Bronchial epithelial cell (primary cell): ENCODE data around the gene C9orf78. TPM values are rescaled to one million over a fixed set of nuclear protein-coding genes. Genes with fewer than 3 reads are reported as not detected.
A peak's percentile ranks its signal among the peaks of the same experiment; 100 is the strongest.

Experiments
- DNase-seq: peaks from one replicate; pipeline ENCODE4 v3.0.0-alpha.2; 2010; ENCODE audit warnings: low read depth
- FAIRE-seq: peaks from 2 replicates; lab custom pipeline; 2011; peaks lifted over from hg19 to GRCh38; lab: Jason Lieb, UNC
- H3K27me3 ChIP-seq: 2 replicates; pipeline ENCODE4 v1.5.1; 2011; ENCODE audit warnings: low read length; ENCODE audit not compliant: control insufficient read depth, insufficient read depth
- H3K36me3 ChIP-seq: 2 replicates; pipeline ENCODE4 v1.5.1; 2011; ENCODE audit warnings: low read length; ENCODE audit not compliant: control insufficient read depth, insufficient read depth
- H3K4me3 ChIP-seq: 2 replicates; pipeline ENCODE4 v1.5.1; 2011; ENCODE audit warnings: mild to moderate bottlenecking, low read depth, low read length, control low read depth
- CTCF ChIP-seq: IDR thresholded peaks from 2 replicates; pipeline ENCODE4 v1.5.1; 2011; ENCODE audit warnings: mild to moderate bottlenecking, moderate library complexity, low read length, control low read depth, inconsistent platforms; ENCODE audit not compliant: insufficient read depth, severe bottlenecking
- total RNA-seq: library from RNA; depleted of rRNA; stranded (reverse); fragments of >200 nt; gene quantifications from 2 replicates; pipeline ENCODE4 v1.2.1, GENCODE V29; 2014

The C9orf78 gene
- total RNA-seq = 55.8 and 65.8 TPM in 2 replicates

- Histone ChIP-seq H3K27me3 (no peaks in the 10 kb centered on the region), H3K4me3 (peak within 1 kb of the TSS; percentile 93), H3K36me3 (peaks cover 13% of the 10 kb centered on the region)
- no peak for TF ChIP-seq CTCF
- FAIRE-seq = no peak
- DNase-seq = peak; percentile 84
Measured at GRCh38 chr9:129835128-129835859, at the start of gene C9orf78, which contains the start of gene USP20. TSS of gene C9orf78 (minus strand) at chr9:129835275. CDS start at chr9:129835221, 54 bp downstream. TSS of gene USP20 (plus strand) at chr9:129835458. CDS start at chr9:129852556, 17,098 bp downstream.

- H3K27me3 ChIP-seq = no peaks in the 10 kb centered on the region
- H3K4me3 ChIP-seq = peak overlapping the region; percentile 15
- FAIRE-seq (no peak), DNase-seq (peak; percentile 80)
- no peak for TF ChIP-seq CTCF
- peaks cover 10% of the 10 kb centered on the region for H3K36me3 ChIP-seq
Measured at GRCh38 chr9:129884220-129885017, 49.3 kb upstream of the C9orf78 start.

- peaks cover 16% of the 10 kb centered on the region for H3K36me3 ChIP-seq
- no peak for DNase-seq
- H3K27me3 ChIP-seq = no peaks in the 10 kb centered on the region
- no peak overlapping the region for H3K4me3 ChIP-seq
- FAIRE-seq = no peak
- no peak for TF ChIP-seq CTCF
Measured at GRCh38 chr9:129881547-129882324, 46.7 kb upstream of the C9orf78 start.

GRCh38 chr9:129880654-129881546 is 45.8 kb upstream of the C9orf78 start:
- TF ChIP-seq CTCF = no peak
- FAIRE-seq = no peak
- no peak overlapping the region for H3K4me3 ChIP-seq
- H3K36me3 ChIP-seq = peaks cover 20% of the 10 kb centered on the region
- H3K27me3 ChIP-seq = no peaks in the 10 kb centered on the region
- no peak for DNase-seq
